Endometrial microvascular endothelial cells (primary cell): ENCODE measurements around the gene STK39. TPM values are rescaled to one million over a fixed set of nuclear protein-coding genes. Genes with fewer than 3 reads are reported as not detected.

ENCODE experiments used
- in situ Hi-C: cut with HindIII; loops from 2 replicates; pipeline ENCODE4 v1.10.0; 2017; ENCODE audit warnings: low sequenced_read_pairs, low pct_unique_long_range_greater_than_20kb; ENCODE audit errors: inconsistent ontology term
- total RNA-seq: library from RNA; depleted of rRNA; stranded (reverse); fragments of >200 nt; gene quantifications from one replicate; pipeline ENCODE4 v1.2.3, GENCODE V29; 2015; ENCODE audit errors: inconsistent ontology term

STK39 gene
- total RNA-seq, 1 donor from 2014 or later = 10.3 TPM

- in situ Hi-C loops = no loop called here
Observed at GRCh38 chr2:167937403-167937802, 310.0 kb downstream of the STK39 start.

GRCh38 chr2:167935803-167936110, 311.6 kb downstream of the STK39 start:
- in situ Hi-C loops = no loop called here

GRCh38 chr2:167933097-167933814, 314.1 kb downstream of the STK39 start:
- in situ Hi-C loops = no loop called here

GRCh38 chr2:167932123-167932693, 315.2 kb downstream of the STK39 start:
- in situ Hi-C loops = no loop called here

- in situ Hi-C loops = no loop called here
Observed at GRCh38 chr2:167929484-167929883, 317.9 kb downstream of the STK39 start.

GRCh38 chr2:167928434-167928833, 319.0 kb downstream of the STK39 start:
- in situ Hi-C loops = no loop called here

GRCh38 chr2:167925758-167926157, 321.6 kb downstream of the STK39 start:
- in situ Hi-C loops = no loop called here

- in situ Hi-C loops = no loop called here
Observed at GRCh38 chr2:167924556-167924955, 322.8 kb downstream of the STK39 start.

- in situ Hi-C loops = no loop called here
Observed at GRCh38 chr2:167916756-167917155, 330.6 kb downstream of the STK39 start.

GRCh38 chr2:167914969-167915368, 332.4 kb downstream of the STK39 start:
- in situ Hi-C loops = no loop called here

GRCh38 chr2:167908786-167909185, 338.6 kb downstream of the STK39 start:
- in situ Hi-C loops = no loop called here

- in situ Hi-C loops = no loop called here
Observed at GRCh38 chr2:167905668-167906067, 341.7 kb downstream of the STK39 start.

Other genes with a start within 250 kb of the STK39 start
- gene CERS6, start 208.7 kb upstream of the STK39 start, total RNA-seq = 5.9 TPM